NOMO-1 treated with DMSO at 0.1 percent for 48 hours (cell line): Measurements from ENCODE around the gene ACOX3.
"Not testable (repeated sequence)": the region's sequence is repeated elsewhere in the genome, so short reads cannot be mapped to it uniquely, and the experiment has no call there.

Experiments
- DNase-seq: peaks from one replicate; lab custom pipeline; 2025; ENCODE audit not compliant: unreplicated experiment; lab: John Stamatoyannopoulos, UW

The ACOX3 gene

DNA sequence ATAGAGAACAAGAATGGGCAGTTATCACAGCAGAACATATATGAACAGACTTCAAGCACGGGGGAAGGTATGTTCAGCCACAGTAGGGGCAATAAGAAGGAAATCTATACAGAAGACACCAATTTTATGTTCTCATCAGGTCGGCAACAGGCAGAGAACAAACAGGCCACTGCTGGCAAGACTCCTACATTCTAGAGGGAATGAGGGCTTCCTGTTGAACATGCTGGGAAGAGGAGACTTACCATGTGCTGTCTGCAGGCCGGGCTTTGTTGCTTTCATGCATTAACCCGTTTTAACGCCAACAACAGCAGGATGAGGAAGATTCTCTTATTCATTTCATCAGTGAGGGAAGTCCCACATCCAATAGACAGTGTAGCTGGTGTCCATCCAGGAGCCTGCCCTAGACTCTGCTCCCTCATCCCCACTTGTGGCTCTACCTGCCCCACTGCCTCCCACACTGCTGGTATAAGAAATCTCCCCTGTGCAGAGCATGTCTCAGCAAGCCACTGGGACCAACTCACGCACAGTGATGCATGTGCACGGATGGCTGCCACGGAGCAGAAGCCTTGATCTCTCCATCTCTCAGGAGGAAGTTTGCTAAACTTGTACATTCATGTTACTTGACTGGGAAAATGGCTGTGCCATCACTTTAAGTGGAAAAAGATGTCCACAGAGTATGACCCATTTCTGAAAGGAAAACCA lies 84.5 kb downstream of the ACOX3 start:
- DNase-seq, result no peak

DNA sequence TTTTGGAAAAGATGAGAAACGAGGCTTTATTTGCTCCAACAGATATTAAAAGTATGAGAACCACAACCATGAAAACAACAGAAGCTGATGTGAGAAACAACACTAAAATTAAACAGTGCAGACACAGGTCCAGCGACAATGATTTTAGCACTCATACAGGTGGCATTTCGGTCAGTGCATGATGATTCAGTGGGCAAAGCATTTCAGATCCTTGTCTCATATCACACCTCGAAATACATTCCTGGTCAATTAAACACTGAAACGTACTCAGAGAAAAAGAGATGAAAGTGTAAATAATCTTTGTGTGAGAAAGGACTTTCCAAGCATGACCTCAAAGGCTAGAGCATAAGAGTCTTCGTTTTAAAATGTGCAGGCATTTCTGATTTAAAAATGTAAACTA lies 85.2 kb downstream of the ACOX3 start:
- DNase-seq, result no peak

DNA sequence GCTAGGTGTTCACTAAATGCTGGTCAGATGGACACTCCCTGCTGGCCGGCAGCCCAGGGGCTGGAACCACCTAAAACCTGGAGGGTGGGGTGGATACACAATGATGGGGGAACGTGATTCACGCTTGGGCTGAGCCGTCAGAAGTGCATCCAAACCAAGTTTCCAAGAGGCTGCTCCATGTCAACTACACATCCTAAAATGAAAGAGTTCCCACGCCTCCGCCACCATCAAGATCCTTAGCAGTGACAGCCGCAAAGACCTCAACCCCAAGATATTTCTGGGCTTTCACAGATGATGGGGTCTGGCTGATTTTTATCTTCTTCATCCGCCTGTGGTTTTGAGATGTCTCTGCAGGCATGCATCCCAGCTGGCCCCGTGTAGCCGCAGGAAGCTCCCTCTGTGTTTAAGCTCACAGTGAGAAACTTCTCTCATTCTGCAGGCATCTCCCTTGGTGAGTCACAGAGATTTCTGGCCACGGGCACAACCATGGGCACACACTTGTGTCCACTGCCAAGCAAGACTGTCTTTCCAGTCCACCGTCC lies 86.5 kb downstream of the ACOX3 start:
- no peak for DNase-seq

DNA sequence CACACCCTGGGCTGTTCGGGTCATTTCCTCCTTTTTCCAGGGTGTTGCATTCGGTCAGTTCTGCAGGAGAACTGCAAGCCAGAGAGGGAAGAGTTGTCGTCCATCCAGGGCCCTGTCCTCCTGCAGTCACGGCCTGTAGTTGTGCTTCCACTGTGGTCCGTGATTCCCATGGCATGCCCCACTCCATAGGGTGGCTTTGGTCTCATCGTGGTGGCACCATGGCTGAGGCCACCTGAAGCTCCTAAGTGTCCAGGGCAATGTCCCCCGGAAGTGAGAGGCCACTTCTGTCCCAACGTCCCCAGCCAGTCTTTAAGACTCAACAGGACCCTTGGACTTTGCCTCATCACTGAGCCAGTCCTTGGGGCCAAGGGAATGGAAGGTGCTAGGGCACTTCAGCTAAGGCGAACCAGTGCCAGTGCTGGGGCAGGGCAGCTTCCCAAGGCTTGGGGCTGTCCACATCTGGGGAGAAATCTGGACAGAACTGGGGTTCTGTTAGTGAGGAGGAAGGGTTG lies 87.3 kb downstream of the ACOX3 start:
- no peak for DNase-seq

DNA sequence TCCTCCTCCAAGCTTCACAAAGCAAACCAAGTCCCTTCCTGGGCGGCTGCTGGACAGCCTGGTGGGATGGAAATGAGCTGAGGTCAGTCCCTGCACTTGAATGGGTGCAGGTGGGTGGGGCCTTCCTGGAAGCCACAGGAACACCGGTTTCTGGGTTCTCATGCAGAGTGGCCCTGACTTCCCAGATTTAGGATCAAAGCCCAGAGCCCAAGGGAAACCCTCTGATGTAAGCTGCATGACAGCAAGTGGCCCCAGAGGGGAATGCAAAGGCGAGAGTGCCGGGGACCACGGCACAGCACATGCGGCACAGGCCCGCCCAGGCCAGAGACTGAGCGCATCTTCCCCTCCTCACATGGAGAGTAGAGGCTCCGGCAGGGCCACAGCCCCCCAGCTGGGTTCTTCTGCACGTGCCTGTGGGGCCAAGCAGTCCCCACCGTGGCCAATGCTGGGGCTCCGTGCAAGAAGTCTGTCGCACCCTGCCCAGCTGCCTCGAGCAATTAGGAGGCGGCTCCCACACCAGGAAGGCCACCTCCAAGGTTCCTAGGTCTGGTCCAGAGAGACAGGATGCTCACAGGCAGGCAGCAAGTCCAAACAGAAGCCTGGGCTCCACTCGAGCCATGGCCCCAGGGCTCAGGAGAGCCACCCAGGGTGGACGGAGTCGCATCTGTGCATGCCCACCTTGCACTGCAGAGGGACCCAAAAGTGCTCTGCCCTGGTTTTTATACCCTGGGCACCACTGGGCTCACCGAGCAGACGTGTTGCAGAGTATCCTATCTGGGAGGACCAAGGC lies 88.0 kb downstream of the ACOX3 start:
- DNase-seq, result no peak

DNA sequence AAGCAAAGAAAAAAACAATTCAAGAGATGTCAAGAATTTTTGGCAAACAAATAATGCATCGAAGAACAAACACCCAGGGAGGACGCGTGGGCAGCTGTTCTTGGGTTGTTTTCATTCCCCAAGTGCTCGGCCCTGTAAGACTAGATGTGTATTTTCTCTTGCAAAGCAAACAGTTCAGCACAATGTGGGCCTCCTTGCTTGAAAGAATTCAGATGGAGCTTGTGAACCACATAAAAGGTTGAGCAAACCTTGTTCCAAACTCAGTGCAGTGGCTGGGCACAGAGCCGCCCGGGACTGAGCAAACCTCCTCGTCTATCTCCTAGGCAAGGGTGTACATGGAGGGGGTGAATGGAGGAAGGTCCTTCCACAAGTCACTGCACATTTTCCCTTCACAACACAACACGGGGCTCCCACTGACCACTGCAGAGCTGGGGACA lies 88.6 kb downstream of the ACOX3 start:
- no peak for DNase-seq

DNA sequence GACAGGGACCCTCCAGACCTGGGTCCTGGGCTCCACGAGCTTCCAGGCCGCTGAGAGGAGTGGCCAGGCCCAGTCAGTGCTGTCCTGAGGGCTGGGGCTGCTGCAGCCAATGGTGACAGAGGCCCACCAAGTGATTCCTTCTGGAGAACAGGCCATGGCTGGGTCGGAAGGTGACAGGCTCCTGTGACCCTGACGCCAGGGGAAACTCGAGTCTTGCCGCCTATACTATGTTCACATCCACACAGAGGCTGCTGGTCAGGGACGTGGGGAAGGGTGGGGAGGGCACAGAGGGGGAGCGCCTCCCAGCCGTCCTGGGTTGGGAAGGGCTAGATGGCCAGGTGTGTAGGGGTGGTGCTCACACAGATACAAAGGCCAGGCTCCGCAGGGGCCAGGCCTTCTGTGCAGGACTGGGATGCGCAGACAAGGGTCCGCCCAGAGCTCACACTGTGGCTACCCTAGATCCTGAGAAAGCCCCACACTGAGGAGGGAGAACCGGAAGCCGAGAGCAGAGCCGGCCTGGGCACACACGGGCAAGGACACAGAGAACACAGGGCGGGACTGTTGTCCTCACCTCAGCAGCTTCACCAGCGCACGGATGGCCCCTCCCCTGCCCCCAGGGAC lies 89.6 kb downstream of the ACOX3 start:
- DNase-seq, result no peak

DNA sequence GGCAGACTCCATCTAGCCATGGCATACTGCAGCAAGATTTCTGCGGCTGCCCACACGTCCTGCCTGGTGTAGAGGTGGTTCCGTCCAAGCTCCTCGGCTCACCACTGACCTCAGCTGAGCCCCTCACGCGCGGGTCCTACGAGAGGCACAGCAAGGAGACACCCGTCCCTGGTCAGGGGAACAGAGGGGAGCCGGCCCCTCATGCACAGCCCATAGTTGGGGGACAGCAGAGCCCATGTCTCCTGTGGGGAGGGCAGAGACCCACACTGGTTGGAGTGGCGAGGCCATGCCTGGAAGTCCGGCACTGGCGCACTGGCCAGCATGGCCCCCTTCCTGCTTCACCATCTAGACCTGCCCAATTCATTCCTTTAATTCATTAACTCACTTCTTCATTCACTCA lies 90.2 kb downstream of the ACOX3 start:
- DNase-seq, result no peak

DNA sequence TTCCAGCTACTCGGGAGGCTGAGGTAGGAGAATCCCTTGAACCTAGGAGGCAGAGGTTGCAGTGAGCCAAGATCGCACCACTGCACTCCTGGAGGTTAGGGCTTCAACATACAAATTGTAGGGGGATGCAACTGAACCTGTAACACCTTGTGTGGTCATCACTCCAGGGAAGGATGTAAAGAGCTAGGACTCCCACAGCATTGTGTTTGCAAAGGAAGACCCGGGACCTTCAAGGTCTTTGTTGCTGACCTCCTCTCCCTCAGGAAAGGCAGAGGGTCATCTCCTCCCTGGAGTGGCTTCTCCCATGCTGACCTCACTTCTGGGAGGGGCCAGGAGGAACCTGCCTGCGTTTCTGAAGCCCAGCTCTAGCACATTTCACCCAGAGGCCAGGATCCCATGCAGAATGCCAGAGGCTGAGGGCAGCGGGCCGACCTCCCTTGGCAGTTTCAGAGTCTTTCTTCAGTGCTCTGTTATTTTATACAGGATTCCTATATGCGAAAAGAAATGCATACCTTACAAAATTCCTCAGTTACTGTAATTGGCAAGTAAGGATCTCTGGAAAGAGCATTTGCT lies 90.8 kb downstream of the ACOX3 start:
- DNase-seq, result no peak

DNA sequence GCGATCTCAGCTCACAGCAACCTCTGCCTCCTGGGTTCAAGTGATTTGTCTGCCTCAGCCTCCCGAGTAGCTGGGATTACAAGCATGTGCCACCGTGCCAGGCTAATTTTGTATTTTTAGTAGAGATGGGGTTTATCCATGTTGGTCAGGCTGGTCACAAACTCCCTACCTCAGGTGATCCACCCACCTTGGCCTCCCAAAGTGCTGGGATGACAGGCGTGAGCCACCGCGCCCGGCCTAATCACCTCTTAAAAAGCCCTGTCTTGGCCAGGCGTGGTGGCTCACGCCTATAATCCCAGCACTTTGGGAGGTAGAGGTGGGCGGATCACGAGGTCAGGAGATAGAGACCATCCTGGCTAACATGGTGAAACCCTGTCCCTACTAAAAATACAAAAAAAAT lies 91.3 kb downstream of the ACOX3 start:
- DNase-seq, result not testable (repeated sequence)

DNA sequence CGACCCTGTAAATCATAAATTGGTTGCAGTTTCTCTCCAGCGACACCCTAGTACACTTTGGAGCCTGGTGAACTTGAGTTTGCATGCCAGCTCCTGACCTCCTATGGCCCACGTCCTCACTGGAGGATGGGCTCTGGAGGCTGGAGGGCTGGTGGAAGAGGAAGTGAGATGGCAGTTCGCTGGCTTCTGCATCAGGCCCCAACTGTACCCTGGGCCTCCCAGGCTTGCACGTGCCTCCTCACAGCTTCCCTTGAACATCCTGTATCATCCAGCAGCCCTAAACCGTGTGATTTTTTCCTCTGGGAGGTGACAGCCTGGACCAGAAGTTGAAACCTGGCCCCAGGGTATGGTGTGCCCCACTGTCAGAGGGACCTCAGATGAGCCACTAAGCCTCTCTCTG lies 92.5 kb downstream of the ACOX3 start:
- DNase-seq, result peak; percentile 57

DNA sequence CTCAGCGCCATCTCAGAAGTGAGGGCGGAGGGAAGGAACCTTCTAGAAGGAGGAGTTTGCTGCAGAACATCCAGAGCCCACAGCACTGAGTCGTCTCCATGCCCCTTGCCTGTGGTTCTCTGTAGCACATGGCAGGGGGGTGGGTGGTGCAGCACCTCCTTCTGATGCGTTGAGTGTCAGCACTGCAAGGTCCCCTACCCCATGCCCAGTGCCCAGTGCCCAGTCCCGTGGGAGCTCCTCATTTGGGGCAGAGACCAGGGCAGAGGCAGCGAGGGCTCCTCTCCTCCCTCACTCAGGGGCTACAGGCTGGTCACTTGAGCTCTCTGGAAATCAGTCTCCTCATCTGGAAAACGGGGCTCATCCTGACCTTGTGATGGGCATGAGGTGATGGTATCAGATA lies 92.9 kb downstream of the ACOX3 start:
- no peak for DNase-seq

DNA sequence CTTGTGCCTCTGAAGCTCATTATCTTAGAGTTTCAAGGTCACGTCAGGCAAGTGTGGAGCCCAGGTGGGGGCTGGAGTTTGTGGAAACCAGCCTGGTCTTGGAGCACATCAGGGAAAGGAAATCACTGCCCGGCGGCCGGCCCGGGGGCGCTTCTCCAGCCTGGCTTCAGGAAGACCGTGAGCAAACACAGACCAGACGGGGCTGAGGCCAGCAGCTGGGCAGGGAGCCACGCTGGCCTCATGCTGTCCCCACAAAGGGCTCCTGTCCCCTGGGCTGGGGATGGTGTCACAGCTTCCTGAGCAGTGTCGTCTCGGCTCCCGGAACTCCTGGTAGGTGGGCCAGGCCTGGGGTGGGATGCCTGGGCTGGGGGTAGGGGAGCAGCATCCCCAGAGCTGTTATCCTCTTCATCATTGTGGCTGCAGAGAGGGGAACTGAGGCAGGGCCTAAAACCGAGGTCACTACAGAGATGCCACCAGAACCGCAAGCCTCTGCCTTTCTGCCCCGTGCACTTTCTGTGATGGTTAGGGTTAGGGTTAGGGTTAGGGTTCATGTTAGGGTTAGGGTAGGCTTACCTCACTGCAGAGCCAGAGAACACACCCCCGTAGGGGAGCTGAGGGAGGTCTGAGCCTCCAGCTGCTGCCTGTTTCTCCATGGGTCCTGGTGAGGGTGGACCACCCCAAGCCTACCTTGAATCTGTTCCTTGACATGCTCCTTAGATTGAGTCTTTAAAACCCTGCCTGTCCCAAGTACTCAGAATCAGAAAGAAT lies 93.5 kb downstream of the ACOX3 start:
- DNase-seq, result no peak

DNA sequence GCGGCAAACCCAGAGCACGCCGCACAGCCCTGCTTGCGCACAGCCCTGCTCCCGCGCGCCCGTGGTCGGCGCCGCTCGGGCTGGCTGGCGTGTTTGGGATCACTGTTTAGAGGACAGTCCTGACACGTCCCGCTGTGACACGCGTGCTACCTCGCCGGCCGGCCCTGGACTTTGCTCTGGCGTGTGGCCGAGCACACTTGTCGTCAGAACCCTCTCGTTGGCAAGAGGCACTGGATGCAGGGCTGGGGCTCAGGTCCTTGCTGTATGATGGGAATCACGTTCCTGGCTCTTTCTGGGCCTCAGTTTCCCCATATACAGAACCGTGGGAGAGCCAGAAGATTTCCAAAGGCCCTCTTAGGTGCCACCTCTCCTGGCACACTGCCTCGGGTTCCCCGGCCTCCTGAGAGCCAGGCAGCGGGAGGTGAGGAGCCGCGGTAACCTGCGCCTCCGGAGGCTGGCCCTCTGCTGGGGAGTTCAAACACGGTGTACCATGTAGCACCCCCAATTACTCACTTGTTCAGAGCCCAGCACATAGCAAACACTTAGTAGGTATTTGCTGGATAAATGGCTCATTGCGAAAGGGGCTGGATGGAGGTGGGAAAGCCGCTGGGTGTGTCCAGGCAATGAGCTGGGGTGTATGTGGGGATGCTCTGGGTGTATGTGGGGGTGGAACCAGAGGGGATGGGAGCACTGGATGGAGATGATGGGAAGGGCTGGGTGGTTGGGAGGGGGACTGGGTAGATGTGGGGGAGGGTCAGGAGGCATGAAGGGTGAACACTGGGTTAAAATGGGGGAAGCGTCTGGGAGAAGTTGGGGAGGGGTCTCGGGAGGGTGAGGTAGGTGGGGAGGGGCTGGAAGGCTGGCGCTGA lies 94.3 kb downstream of the ACOX3 start:
- no peak for DNase-seq

DNA sequence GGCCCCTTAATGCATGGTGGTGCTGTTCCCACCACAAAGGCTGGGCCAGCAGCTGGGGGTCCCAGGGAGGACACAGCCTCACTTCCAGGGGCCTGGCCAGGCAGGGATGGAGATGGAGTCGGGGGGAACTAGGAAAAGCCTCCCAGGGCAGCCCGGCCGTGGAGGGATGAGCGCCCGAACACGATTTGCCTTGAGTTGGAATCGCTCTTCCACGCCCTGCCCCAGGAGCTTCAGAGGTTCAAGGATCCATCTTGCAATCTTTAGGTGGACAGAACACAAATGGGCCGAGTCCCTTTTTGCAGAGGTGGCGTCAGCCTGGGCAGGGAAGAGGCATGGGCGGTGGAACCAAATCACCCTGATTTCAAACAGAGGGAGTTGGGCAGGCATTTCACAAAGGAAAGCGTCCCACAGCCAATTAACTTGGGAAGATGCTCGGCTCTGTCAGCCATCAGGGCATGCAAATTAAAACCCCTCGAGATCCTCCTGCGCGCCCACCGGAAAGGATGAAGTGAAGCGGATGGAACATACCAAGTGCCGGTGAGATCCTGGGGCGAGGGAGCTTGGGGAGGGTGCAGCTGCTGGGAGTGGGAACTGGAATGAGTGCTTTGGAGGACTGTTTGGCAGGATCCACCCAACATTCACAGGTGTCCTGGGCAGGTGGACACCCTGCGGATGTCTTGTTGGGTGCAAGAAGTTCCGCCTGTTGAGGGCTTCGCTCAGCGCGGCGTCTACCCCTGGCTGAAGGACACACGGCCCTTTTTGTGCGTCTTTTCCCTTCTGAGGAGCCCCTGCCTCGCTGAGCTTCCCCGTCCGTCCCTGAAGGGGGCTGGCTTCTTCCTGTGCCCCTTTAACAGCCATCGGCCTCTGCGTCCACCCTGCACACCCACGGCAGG lies 95.2 kb downstream of the ACOX3 start:
- DNase-seq, result no peak

DNA sequence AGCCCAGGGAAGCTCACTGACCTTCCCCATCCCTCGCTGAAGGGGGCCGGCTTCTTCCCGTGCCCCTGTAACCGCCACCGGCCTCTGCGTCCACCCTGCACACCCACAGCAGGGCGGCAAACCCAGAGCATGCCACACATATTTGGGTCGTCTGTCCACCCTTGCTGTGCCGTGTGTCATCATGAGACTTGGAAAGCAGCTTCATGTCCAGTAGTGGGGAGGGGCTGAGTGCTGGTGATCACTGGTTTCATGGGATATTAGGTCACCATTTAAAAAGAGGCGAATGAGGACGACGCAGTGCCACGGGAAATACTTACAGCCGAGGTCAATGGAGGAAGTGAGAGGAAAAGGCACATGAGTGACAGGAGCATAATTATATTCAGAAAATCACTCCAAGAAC lies 96.1 kb downstream of the ACOX3 start:
- DNase-seq, result no peak

DNA sequence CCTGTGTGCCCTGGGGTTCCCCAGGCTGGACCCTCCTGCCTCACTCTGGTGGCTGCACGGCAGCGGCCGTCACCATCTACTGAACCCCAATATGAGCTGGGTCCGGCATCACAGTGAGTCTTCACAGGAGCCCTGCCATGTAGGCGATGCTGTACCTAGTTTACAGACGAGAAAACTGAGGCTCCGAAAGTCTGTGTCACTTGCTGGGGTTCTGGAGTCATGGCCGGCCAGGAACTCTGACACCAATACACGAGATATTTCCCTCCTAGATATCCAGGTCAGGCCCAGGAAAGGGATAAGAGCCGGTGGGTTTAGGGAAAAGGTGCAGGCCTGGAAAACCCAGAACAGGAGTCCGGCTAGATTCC lies 96.6 kb downstream of the ACOX3 start:
- DNase-seq, result no peak

DNA sequence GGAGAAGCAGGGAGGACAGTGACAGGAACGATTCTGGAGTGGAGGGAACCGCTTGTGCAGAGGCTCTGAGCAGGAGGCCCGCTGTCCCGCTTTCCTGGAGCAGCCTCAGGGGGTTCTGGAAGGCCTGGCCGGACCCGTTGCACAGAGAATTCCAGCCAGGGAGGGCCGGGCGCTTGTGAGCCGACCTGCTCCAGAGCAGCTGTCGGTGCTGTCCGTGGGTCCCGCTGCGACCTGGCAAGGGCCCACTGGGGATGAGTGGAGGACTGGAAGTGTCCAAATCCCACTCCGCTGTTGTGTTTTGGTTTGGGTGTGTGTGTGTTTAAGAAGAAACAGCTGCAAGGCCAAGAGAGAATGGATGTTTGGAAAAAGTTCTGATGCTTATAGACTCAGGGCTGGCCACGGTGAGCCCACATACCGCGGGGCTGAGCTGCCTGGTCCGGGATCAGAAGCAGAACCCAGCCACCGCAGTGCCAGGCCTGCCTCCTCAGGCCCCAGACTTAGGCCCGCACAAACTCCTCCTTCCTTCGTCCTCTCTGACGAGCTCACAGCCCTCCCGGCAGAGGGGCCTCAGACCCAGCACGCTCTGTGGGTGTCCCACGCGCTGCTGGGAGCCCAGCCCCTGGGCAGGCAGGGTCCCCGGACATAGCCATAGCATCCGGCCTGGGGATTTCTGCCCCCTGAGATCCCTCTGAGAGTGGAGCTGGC lies 97.1 kb downstream of the ACOX3 start:
- DNase-seq, result no peak
